Mesendoderm (in vitro differentiated cells): ENCODE measurements around the gene CLTB.

Experiments
- DNase-seq: peaks from one replicate; pipeline ENCODE4 v3.0.0; 2013
- H2AK5ac ChIP-seq: 2 replicates; pipeline ENCODE4 v1.6.1; 2013; ENCODE audit warnings: low read length, inconsistent platforms
- H2BK120ac ChIP-seq: 2 replicates; pipeline ENCODE4 v1.6.1; 2013; ENCODE audit warnings: low read depth, mild to moderate bottlenecking, low read length, moderate library complexity, mixed read lengths
- H2BK15ac ChIP-seq: replicated peaks from 2 replicates; pipeline ENCODE4 v1.6.1; 2013; ENCODE audit warnings: low read depth, mild to moderate bottlenecking, moderate library complexity
- H2BK5ac ChIP-seq: 2 replicates; pipeline ENCODE4 v1.6.1; 2013; ENCODE audit warnings: low read length, inconsistent platforms
- H3K18ac ChIP-seq: 2 replicates; pipeline ENCODE4 v1.6.1; 2013; ENCODE audit warnings: mild to moderate bottlenecking, low read length, mixed read lengths
- H3K23ac ChIP-seq: one replicate; pipeline ENCODE4 v1.6.1; 2013; ENCODE audit warnings: low read length
- H3K27ac ChIP-seq: 2 replicates; pipeline ENCODE4 v1.5.1; 2013; ENCODE audit warnings: low read depth, mild to moderate bottlenecking, inconsistent platforms, low read length, moderate library complexity
- H3K27me3 ChIP-seq: 2 replicates; pipeline ENCODE4 v1.6.1; 2013; ENCODE audit warnings: low read length, control low read depth, mild to moderate bottlenecking, inconsistent platforms; ENCODE audit not compliant: insufficient read depth, poor library complexity
- H3K36me3 ChIP-seq: 2 replicates; pipeline ENCODE4 v1.6.1; 2013; ENCODE audit warnings: low read length, inconsistent platforms; ENCODE audit not compliant: control insufficient read depth, insufficient read depth
- H3K4ac ChIP-seq: one replicate; pipeline ENCODE4 v1.6.1; 2013; ENCODE audit warnings: low read depth, mild to moderate bottlenecking, low read length, moderate library complexity
- H3K4me1 ChIP-seq: 2 replicates; pipeline ENCODE4 v1.6.1; 2013; ENCODE audit warnings: low read depth, low read length, inconsistent platforms; ENCODE audit not compliant: control insufficient read depth
- H3K4me2 ChIP-seq: 2 replicates; pipeline ENCODE4 v1.6.1; 2013; ENCODE audit warnings: low read length
- H3K4me3 ChIP-seq: 2 replicates; pipeline ENCODE4 v1.5.1; 2013; ENCODE audit warnings: mild to moderate bottlenecking, low read length
- H3K56ac ChIP-seq: one replicate; pipeline ENCODE4 v1.6.1; 2013; ENCODE audit warnings: low read length
- H3K79me1 ChIP-seq: 2 replicates; pipeline ENCODE4 v1.6.1; 2013; ENCODE audit warnings: low read length, inconsistent platforms
- H3K79me2 ChIP-seq: 2 replicates; pipeline ENCODE4 v1.6.1; 2013; ENCODE audit warnings: mild to moderate bottlenecking, low read length; ENCODE audit not compliant: control insufficient read depth, insufficient read depth
- H3K9ac ChIP-seq: 2 replicates; pipeline ENCODE4 v1.6.1; 2013; ENCODE audit warnings: low read length, inconsistent platforms
- H4K5ac ChIP-seq: one replicate; pipeline ENCODE4 v1.6.1; 2013; ENCODE audit warnings: low read length
- H4K8ac ChIP-seq: one replicate; pipeline ENCODE4 v1.6.1; 2013; ENCODE audit warnings: low read depth, mild to moderate bottlenecking, control low read depth, low read length, moderate library complexity
- WGBS: extraction: QIAGEN DNeasy Blood & Tissue Kit; methylation state at CpG from one replicate; pipeline ENCODE4 v1.1.7; 2013; ENCODE audit warnings: low lambda C conversion rate, missing lambda C conversion rate; ENCODE audit not compliant: insufficient coverage; ENCODE audit errors: extremely low coverage; 5-methylcytosine and 5-hydroxymethylcytosine counted together

The CLTB gene

DNA sequence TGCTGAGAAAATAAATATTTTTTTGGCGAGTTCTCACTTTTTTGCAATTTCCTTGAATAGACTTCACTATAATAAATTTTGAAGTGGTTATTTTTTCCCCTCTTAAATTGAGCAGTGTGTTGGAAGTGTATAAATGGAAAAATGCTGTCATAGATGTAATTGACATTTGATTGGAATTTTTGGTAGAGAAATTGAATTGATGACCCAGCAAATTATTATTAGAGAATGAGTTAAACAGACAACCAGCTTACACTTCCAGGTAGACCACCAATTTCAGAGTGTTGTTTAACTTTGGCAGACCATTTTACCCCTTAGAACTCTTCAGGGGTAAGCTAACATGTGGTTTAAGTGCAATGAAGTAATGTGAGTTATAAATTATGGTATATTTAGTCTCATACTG is 33.7 kb upstream of the CLTB start:
- no peak overlapping the region for H3K9ac ChIP-seq
- H3K56ac ChIP-seq, result no peak overlapping the region
- no peak overlapping the region for H4K8ac ChIP-seq
- no peak overlapping the region for H3K4me3 ChIP-seq
- H3K27me3 ChIP-seq, result no peaks in the 10 kb centered on the region
- H3K79me2 ChIP-seq, result peaks cover 25% of the 10 kb centered on the region
- no peaks in the 10 kb centered on the region for H3K4me1 ChIP-seq
- WGBS, result no CpG with 5 or more reads among the region's 1 CpG
- no peak for DNase-seq
- no peak overlapping the region for H3K18ac ChIP-seq
- no peak overlapping the region for H3K4me2 ChIP-seq
- H2AK5ac ChIP-seq, result no peak overlapping the region
- H3K27ac ChIP-seq, result no peak overlapping the region
- H3K79me1 ChIP-seq, result peaks cover 11% of the 10 kb centered on the region
- no peak overlapping the region for H2BK120ac ChIP-seq
- H3K36me3 ChIP-seq, result peaks cover 2% of the 10 kb centered on the region
- H4K5ac ChIP-seq, result no peak overlapping the region
- no peak overlapping the region for H3K23ac ChIP-seq
- no peak overlapping the region for H2BK5ac ChIP-seq
- H2BK15ac ChIP-seq, result no peak overlapping the region
- no peak overlapping the region for H3K4ac ChIP-seq

DNA sequence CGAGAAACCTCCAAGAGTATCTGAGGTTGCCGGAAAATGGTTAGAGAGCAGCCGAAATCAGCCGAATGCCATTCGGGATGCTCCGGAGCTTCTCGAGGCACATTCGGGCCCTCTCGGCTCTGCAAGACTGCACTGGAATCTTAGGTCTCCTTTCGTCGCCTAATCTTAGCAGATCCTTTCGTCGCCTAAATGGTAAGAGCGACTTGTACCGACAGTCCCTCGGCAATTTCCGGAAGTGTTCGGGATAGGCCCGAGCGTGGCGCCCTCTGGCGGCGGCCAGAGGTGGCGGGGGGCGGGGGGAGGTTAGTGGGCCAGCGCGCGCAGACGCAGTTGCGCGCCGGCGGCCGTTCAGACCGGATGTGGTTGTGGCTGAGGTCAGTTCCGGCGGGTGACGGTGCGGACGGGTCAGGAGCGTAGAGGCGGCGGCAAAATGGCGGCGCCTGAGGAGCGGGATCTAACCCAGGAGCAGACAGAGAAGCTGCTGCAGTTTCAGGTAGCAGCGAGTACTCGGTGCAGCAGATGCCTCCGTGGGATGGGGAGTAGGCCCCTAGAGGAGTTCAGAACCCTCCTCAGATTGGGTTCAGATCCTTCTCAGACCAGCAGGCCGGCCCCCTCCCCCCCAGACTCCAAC is 31.8 kb upstream of the CLTB start, which contains the start of gene FAF2:
FAF2 (plus strand) TSS at position 408 of the 631 bp plus-strand sequence; CDS start at position 431, 23 bp downstream.
- WGBS, result no CpG with 5 or more reads among the region's 50 CpGs
- Histone ChIP-seq H3K18ac (peak within 1 kb of the TSS; percentile 82), H2BK120ac (no peak within 1 kb of the TSS), H4K8ac (no peak within 1 kb of the TSS), H3K79me1 (peaks cover 9% of the 10 kb centered on the region), H3K23ac (peak within 1 kb of the TSS; percentile 80), H3K56ac (peak within 1 kb of the TSS; percentile 100), H3K4me1 (no peaks in the 10 kb centered on the region), H3K9ac (peak within 1 kb of the TSS; percentile 100), H3K79me2 (peaks cover 25% of the 10 kb centered on the region), H3K4me3 (peak within 1 kb of the TSS; percentile 100), H2BK5ac (peak within 1 kb of the TSS; percentile 93), H3K4me2 (peak within 1 kb of the TSS; percentile 88), H2AK5ac (peak within 1 kb of the TSS; percentile 99), H3K27ac (peak within 1 kb of the TSS; percentile 87), H3K36me3 (peaks cover under 1% of the 10 kb centered on the region), H4K5ac (no peak within 1 kb of the TSS), H3K27me3 (no peaks in the 10 kb centered on the region), H2BK15ac (no peak within 1 kb of the TSS), H3K4ac (peak within 1 kb of the TSS; percentile 64)
- DNase-seq, result peak; percentile 100

DNA sequence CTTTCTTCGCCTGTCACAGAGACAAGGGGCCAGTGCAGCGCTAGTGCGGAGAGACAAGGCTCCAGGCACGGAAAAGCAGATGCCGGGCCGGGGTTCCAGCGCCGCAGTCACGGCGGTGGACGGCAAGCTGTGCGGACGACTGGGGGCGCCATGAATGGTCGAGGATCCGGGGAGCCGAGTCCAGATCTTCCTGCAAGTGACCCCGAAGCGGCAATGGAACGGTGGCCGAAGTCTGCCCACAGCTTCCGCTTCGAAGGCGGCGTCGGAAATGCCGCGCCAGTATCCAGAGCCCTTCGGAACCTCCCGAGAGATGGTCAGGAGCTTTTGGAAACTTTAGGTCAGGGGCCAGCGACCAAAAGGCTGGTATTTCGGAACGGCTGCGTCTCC is 31.2 kb upstream of the CLTB start:
- H2BK15ac ChIP-seq, result no peak overlapping the region
- peak overlapping the region; percentile 87 for H3K27ac ChIP-seq
- H3K4me2 ChIP-seq, result peak overlapping the region; percentile 88
- peaks cover 24% of the 10 kb centered on the region for H3K79me2 ChIP-seq
- no peaks in the 10 kb centered on the region for H3K4me1 ChIP-seq
- H3K18ac ChIP-seq, result peak overlapping the region; percentile 60
- H3K79me1 ChIP-seq, result peaks cover 9% of the 10 kb centered on the region
- H2BK5ac ChIP-seq, result no peak overlapping the region
- peak overlapping the region; percentile 77 for H3K4me3 ChIP-seq
- H4K8ac ChIP-seq, result no peak overlapping the region
- H3K36me3 ChIP-seq, result no peaks in the 10 kb centered on the region
- no CpG with 5 or more reads among the region's 34 CpGs for WGBS
- no peak overlapping the region for H2AK5ac ChIP-seq
- peak overlapping the region; percentile 83 for H3K9ac ChIP-seq
- H3K23ac ChIP-seq, result no peak overlapping the region
- peak overlapping the region; percentile 39 for H3K4ac ChIP-seq
- H4K5ac ChIP-seq, result no peak overlapping the region
- no peaks in the 10 kb centered on the region for H3K27me3 ChIP-seq
- no peak for DNase-seq
- H2BK120ac ChIP-seq, result no peak overlapping the region
- peak overlapping the region; percentile 80 for H3K56ac ChIP-seq

DNA sequence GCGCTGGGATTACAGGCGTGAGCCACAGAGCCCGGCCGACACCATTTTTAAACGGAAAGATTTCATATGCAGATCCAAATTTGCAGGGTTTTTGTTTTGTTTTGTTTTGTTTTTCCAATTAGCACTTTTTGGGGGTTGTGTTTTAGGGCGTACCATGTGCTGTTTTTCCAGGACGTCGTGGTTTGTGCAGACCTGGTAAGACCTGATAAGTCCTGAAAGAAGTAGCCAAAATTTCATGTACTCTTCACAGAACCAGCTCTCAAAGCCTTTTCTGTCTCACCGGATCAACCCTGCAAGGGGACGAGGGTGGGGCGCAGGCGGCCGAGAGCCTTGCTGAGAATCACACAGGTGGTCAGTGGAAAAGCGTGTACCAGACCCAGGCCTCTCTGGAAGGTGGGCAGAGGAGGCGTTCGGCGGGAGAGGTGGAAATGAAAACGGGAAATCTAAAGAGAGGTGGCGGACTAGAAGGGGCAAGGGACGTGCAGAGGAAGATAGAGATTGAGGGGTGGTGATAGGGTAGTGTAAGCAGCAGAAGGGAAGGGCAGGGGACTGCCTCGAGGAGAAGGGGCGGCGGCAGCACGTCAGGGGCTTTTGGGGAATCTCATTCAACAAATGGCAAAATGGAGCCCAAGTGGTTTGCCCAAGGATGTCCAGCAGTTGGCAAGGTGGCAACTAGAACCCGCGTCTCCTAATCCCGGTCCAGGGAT is 30.7 kb upstream of the CLTB start:
- Histone ChIP-seq H2BK120ac (no peak overlapping the region), H4K8ac (no peak overlapping the region), H3K36me3 (no peaks in the 10 kb centered on the region), H3K4me3 (peak overlapping the region; percentile 77), H3K79me1 (peaks cover 7% of the 10 kb centered on the region), H3K79me2 (peaks cover 22% of the 10 kb centered on the region), H3K4me2 (peak overlapping the region; percentile 88), H3K27me3 (no peaks in the 10 kb centered on the region), H4K5ac (no peak overlapping the region), H3K56ac (peak overlapping the region; percentile 80), H3K9ac (peak overlapping the region; percentile 83), H3K27ac (peak overlapping the region; percentile 87), H3K18ac (peak overlapping the region; percentile 60), H3K23ac (no peak overlapping the region), H2BK15ac (no peak overlapping the region), H3K4ac (peak overlapping the region; percentile 39), H3K4me1 (no peaks in the 10 kb centered on the region), H2AK5ac (no peak overlapping the region), H2BK5ac (peak overlapping the region; percentile 19)
- WGBS, result no CpG with 5 or more reads among the region's 27 CpGs
- peak; percentile 17 for DNase-seq

DNA sequence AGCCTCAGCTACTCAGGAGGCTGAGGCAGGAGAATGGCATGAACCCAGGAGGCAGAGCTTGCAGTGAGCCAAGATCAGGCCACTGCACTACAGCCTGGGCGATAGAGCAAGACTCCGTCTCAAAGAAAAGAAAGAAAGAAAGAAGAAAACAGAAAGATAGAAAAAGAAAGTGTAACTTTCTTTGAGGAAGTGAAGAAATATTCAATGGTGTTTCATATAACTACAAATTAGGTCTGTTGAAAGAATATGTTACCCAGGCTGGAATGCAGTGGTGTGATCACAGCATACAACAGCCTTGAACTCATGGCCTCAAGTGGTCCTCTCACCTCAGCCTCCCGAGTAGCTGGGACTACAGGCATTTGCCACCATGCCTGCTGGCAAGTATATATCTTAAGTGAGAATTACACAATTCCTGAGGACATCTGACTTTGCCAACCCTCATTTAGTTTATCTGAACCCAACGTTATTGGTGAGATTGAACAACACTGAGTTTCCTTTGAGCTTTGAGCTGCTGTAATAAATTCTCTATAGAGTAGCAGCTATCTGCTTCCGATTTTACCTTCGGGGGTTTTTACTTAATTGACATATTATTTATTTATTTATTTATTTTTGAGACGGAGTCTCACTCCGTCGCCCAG is 29.8 kb upstream of the CLTB start:
- no peak overlapping the region for H3K18ac ChIP-seq
- no peaks in the 10 kb centered on the region for H3K27me3 ChIP-seq
- no CpG with 5 or more reads among the region's 9 CpGs for WGBS
- H3K79me1 ChIP-seq, result peaks cover 7% of the 10 kb centered on the region
- no peak overlapping the region for H3K23ac ChIP-seq
- no peaks in the 10 kb centered on the region for H3K36me3 ChIP-seq
- H2BK120ac ChIP-seq, result no peak overlapping the region
- H3K4me1 ChIP-seq, result peaks cover 2% of the 10 kb centered on the region
- no peak for DNase-seq
- no peak overlapping the region for H4K5ac ChIP-seq
- H2AK5ac ChIP-seq, result no peak overlapping the region
- H3K4me3 ChIP-seq, result no peak overlapping the region
- no peak overlapping the region for H2BK15ac ChIP-seq
- peaks cover 18% of the 10 kb centered on the region for H3K79me2 ChIP-seq
- H4K8ac ChIP-seq, result no peak overlapping the region
- no peak overlapping the region for H3K27ac ChIP-seq
- no peak overlapping the region for H3K56ac ChIP-seq
- H3K9ac ChIP-seq, result no peak overlapping the region
- no peak overlapping the region for H2BK5ac ChIP-seq
- H3K4me2 ChIP-seq, result no peak overlapping the region
- no peak overlapping the region for H3K4ac ChIP-seq
